Activated CD8-positive, alpha-beta T cell treated with anti-CD3 and anti-CD28 coated beads for 36 hours (primary cell): ENCODE measurements around the gene OTULIN. TPM values are rescaled to one million over a fixed set of nuclear protein-coding genes. Genes with fewer than 3 reads are reported as not detected.

Experiments used
- ATAC-seq: fragments of 200-7000 bp; cut with Tn5 transposase; one replicate; pipeline ENCODE4 v1.10.0; 2021; ENCODE audit warnings: mild to moderate bottlenecking, moderate library complexity
- CTCF ChIA-PET: fragments of 350-600 bp; sonication (Branson Sonifier 250); formaldehyde crosslinking; loops from one replicate; lab custom pipeline; 2021; ENCODE audit warnings: antibody characterized with exemption; lab: Charles Lee
- POLR2A ChIA-PET: fragments of 350-600 bp; sonication (Branson Sonifier 250); formaldehyde crosslinking; loops from one replicate; lab custom pipeline; 2021; ENCODE audit warnings: antibody characterized with exemption; lab: Charles Lee
- DNase-seq: peaks from one replicate; pipeline ENCODE4 v3.0.0-alpha.2; 2020
- H3K27ac Mint-ChIP-seq: one replicate; pipeline ENCODE4 v1.8.0; 2021; ENCODE audit warnings: mild to moderate bottlenecking, mixed read lengths
- H3K27me3 Mint-ChIP-seq: one replicate; pipeline ENCODE4 v1.8.0; 2021; ENCODE audit warnings: mixed read lengths
- H3K36me3 Mint-ChIP-seq: one replicate; pipeline ENCODE4 v1.8.0; 2021; ENCODE audit warnings: low read depth, mixed read lengths
- H3K4me1 Mint-ChIP-seq: one replicate; pipeline ENCODE4 v1.8.0; 2021; ENCODE audit warnings: low read depth, mixed read lengths
- H3K4me3 Mint-ChIP-seq: one replicate; pipeline ENCODE4 v1.8.0; 2021; ENCODE audit warnings: mild to moderate bottlenecking, moderate library complexity, mixed read lengths
- H3K9me3 Mint-ChIP-seq: one replicate; pipeline ENCODE4 v1.8.0; 2021; ENCODE audit warnings: mixed read lengths
- intact Hi-C: fragments of 100-400 bp; cut with micrococcal nuclease; formaldehyde crosslinking; loops from one replicate; pipeline ENCODE4 v1.10.0; 2022
- total RNA-seq, 2 experiments: library from RNA; stranded (reverse); gene quantifications; one replicate each; pipeline ENCODE4 v1.2.3, GENCODE V29; 2021
- TF ChIP-seq, protein P1 (sequence below): fragments of 200-600 bp; IDR thresholded peaks from one replicate; pipeline ENCODE4 v1.8.0; 2022; ENCODE audit warnings: antibody characterized with exemption, mild to moderate bottlenecking

OTULIN gene
- total RNA-seq, 2 experiments from 2014 or later = 59.6 to 60.5 TPM

DNA sequence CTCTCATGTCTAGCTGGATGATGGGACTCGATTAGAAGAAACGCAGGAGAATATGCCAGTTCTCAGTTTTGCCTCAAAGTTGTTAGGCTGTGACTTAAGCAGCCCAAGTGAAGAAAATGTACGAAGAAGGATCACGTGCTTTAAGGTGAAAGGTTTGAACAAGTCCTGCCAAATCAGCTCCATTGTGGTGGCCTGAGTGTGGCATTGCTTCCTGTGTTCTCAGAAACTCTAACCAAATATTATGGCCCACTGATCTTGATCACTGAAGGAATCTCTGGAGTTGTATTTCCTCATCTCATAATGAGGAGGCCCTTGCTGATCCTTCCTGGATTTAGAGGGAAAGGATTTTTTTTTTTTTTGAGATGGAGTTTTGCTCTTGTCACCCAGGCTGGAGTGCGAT is 44.0 kb downstream of the OTULIN start:
- Mint-ChIP-seq H3K27ac (peak overlapping the region; percentile 75), H3K4me1 (peaks cover 51% of the 10 kb centered on the region), H3K9me3 (no peaks in the 10 kb centered on the region), H3K4me3 (no peak overlapping the region), H3K27me3 (no peaks in the 10 kb centered on the region), H3K36me3 (peaks cover 85% of the 10 kb centered on the region)
- POLR2A ChIA-PET = interaction anchor here (1.3 to 1.9 kb wide), 3 partner anchors 21 to 162 kb away, joined by 4 to 6 read pairs (median 6); no protein-coding TSS in a partner anchor
- no peak for ATAC-seq
- CTCF ChIA-PET = interaction anchor here (1.0 to 3.6 kb wide), 13 partner anchors 17 to 357 kb away, joined by 3 to 28 read pairs (median 5); no protein-coding TSS in a partner anchor
- DNase-seq = no peak
- TF ChIP-seq, protein P1, sequence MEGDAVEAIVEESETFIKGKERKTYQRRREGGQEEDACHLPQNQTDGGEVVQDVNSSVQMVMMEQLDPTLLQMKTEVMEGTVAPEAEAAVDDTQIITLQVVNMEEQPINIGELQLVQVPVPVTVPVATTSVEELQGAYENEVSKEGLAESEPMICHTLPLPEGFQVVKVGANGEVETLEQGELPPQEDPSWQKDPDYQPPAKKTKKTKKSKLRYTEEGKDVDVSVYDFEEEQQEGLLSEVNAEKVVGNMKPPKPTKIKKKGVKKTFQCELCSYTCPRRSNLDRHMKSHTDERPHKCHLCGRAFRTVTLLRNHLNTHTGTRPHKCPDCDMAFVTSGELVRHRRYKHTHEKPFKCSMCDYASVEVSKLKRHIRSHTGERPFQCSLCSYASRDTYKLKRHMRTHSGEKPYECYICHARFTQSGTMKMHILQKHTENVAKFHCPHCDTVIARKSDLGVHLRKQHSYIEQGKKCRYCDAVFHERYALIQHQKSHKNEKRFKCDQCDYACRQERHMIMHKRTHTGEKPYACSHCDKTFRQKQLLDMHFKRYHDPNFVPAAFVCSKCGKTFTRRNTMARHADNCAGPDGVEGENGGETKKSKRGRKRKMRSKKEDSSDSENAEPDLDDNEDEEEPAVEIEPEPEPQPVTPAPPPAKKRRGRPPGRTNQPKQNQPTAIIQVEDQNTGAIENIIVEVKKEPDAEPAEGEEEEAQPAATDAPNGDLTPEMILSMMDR = no peak
- intact Hi-C loops = loop anchor here (5.0 kb wide), 1 partner anchor 41 kb away; no protein-coding TSS in a partner anchor

DNA sequence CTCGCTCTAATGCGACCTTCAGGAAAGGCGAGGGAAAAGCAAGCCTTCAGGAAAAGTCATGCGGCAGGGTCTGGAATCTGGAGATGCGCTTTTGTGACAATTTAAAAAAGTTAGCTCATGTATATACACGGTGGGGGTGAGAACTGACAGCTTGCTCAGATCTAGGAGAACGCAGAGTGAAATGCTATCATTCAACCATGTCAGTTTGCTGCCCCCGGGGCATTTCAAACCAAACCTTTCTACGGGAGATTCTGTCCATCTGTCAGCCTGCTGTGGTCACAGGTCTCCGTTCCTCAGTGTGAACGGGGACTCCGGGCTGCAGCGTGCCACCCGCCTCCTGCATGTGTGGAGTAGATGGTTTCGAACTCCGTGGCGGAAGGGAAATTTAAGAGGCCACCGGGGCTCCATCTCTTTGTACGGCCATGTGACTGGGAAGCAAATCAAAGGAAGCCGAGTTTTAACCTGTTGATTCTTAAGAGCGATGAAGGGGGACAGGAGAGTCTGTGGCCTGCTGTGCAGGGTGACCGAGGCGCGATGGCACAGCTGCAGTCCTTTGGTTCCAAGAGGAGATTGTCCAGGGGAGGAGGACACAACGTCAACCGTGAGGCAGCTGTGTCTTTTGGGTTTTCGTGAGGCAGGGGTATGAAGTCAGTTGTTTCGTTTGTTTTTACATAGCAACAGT is 45.9 kb downstream of the OTULIN start:
- H3K27ac Mint-ChIP-seq = peak overlapping the region; percentile 30
- ChIA-PET POLR2A (no interaction called here), CTCF (interaction anchor here (0.7 to 1.0 kb wide), 2 partner anchors 17 to 25 kb away, joined by 3 to 5 read pairs; no protein-coding TSS in a partner anchor)
- DNase-seq = no peak
- ATAC-seq = no peak
- no peaks in the 10 kb centered on the region for H3K27me3 Mint-ChIP-seq
- peaks cover 71% of the 10 kb centered on the region for H3K36me3 Mint-ChIP-seq
- H3K4me3 Mint-ChIP-seq = no peak overlapping the region
- TF ChIP-seq, protein P1 = no peak
- intact Hi-C loops = no loop called here
- H3K9me3 Mint-ChIP-seq = no peaks in the 10 kb centered on the region
- peaks cover 36% of the 10 kb centered on the region for H3K4me1 Mint-ChIP-seq

DNA sequence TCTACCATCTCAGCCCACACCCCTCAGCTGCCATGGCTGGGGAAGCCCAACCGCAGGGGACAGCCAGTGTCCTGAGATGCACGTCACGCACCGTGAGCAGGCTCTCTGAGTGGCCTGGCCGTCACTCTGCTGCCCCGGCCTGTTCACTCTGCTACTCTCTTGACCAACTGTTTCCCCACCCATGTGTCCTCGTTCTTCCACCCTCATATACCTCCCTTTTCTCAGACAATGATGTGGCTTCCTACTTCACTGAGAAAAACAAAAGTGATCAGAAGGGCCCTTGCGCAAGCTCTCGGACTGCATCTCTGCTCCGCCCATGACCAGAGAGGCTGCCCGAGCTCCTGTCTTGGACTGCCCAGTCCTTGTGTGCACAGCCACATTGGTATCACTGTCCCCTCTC is 47.6 kb downstream of the OTULIN start:
- POLR2A ChIA-PET = no interaction called here
- DNase-seq (no peak), ATAC-seq (no peak)
- Mint-ChIP-seq H3K4me3 (no peak overlapping the region), H3K36me3 (peaks cover 69% of the 10 kb centered on the region), H3K27me3 (no peaks in the 10 kb centered on the region), H3K27ac (peak overlapping the region; percentile 29), H3K4me1 (peaks cover 20% of the 10 kb centered on the region), H3K9me3 (no peaks in the 10 kb centered on the region)
- CTCF ChIA-PET = interaction anchor here (1.8 kb wide), 1 partner anchor 15 kb away, joined by 9 read pairs; no protein-coding TSS in a partner anchor
- intact Hi-C loops = no loop called here
- TF ChIP-seq, protein P1 = no peak

DNA sequence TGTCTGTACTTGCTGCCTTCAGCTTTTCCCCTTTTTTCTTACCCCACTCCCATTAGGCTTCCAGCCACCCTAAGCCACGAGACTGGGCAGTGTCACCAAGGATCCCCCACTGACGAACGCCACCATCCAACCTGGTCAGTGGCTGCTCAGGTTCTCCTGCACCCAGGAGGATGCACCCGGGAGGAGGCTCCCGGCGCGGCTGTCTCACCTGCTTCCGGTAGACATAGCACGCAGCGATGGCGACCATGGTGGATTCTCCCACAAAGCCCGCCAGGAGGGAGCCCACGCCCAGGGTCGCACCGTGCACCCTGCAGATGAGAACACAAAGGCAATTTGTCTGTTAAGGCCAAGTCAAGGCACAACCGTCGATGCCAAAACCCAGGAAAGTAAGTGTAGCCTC is 48.1 kb downstream of the OTULIN start:
- Mint-ChIP-seq H3K4me1 (peaks cover 18% of the 10 kb centered on the region), H3K36me3 (peaks cover 67% of the 10 kb centered on the region), H3K4me3 (no peak overlapping the region), H3K27ac (no peak overlapping the region), H3K9me3 (no peaks in the 10 kb centered on the region), H3K27me3 (no peaks in the 10 kb centered on the region)
- no peak for ATAC-seq
- TF ChIP-seq, protein P1 = no peak
- intact Hi-C loops = no loop called here
- ChIA-PET POLR2A (interaction anchor here (1.0 kb wide), 2 partner anchors 9 to 157 kb away, joined by 3 read pairs; no protein-coding TSS in a partner anchor), CTCF (interaction anchor here (1.6 to 1.8 kb wide), 2 partner anchors 9 to 14 kb away, joined by 3 to 9 read pairs; no protein-coding TSS in a partner anchor)
- DNase-seq = no peak
